ENCODE data around the gene FKRP. TPM values are rescaled to one million over a fixed set of nuclear protein-coding genes. Genes with fewer than 3 reads are reported as not detected.
A peak's percentile ranks its signal among the peaks of the same experiment; 100 is the strongest.

FKRP gene
- total RNA-seq, 3 donors from 2014 or later (not counting 1 experiment from before 2014, with no cell fraction given): 19.1 to 23.3 (median 19.8) TPM

- 66% methylated on average over 9 of the region's 9 CpGs for WGBS (ENCODE audit: insufficient coverage)
- no peak for DNase-seq
- H3K4me1 Mint-ChIP-seq: peaks cover 48 to 63% of the 10 kb centered on the region in 2 donors
- no peaks in the 10 kb centered on the region for H3K36me3 Mint-ChIP-seq
- Histone ChIP-seq H3K4me3 (ENCODE audit: low read length) (no peak overlapping the region), H3K9me3 (ENCODE audit: control insufficient read depth, insufficient read depth, low read length) (no peaks in the 10 kb centered on the region), H3K27ac (ENCODE audit: low read length) (peak overlapping the region; percentile 38), H3K36me3 (ENCODE audit: control insufficient read depth, insufficient read depth, low read length) (no peaks in the 10 kb centered on the region), H3K27me3 (ENCODE audit: control insufficient read depth, insufficient read depth, low read length) (no peaks in the 10 kb centered on the region), H3K4me1 (ENCODE audit: control insufficient read depth, insufficient read depth, low read length) (peaks cover 60% of the 10 kb centered on the region)
- peak overlapping the region; percentile 77 to 99 for H3K27ac Mint-ChIP-seq
- H3K27me3 Mint-ChIP-seq (ENCODE audit: low read depth in 2 of 2): no peaks in the 10 kb centered on the region
- ATAC-seq: no peak
- H3K4me3 Mint-ChIP-seq: peak overlapping the region; percentile 95
- intact Hi-C loops (cut with micrococcal nuclease): no loop called here
- H3K9me3 Mint-ChIP-seq: no peaks in the 10 kb centered on the region
- no peak for TF ChIP-seq CTCF (IDR thresholded peaks at IDR 0.05)
Observed at GRCh38 chr19:46788968-46789338, 43.1 kb downstream of the FKRP start.

- no peak for ATAC-seq
- Histone ChIP-seq H3K36me3 (ENCODE audit: control insufficient read depth, insufficient read depth, low read length) (no peaks in the 10 kb centered on the region), H3K27ac (ENCODE audit: low read length) (no peak overlapping the region), H3K27me3 (ENCODE audit: control insufficient read depth, insufficient read depth, low read length) (no peaks in the 10 kb centered on the region), H3K9me3 (ENCODE audit: control insufficient read depth, insufficient read depth, low read length) (no peaks in the 10 kb centered on the region), H3K4me1 (ENCODE audit: control insufficient read depth, insufficient read depth, low read length) (peaks cover 55% of the 10 kb centered on the region), H3K4me3 (ENCODE audit: low read length) (no peak overlapping the region)
- 94% methylated on average over 8 of the region's 8 CpGs for WGBS (ENCODE audit: insufficient coverage)
- intact Hi-C loops (cut with micrococcal nuclease): no loop called here
- Mint-ChIP-seq H3K9me3 (no peaks in the 10 kb centered on the region), H3K27ac (peak overlapping the region; percentile 10 to 77), H3K36me3 (no peaks in the 10 kb centered on the region), H3K4me3 (peak overlapping the region; percentile 47), H3K4me1 (peaks cover 43 to 59% of the 10 kb centered on the region in 2 donors), H3K27me3 (ENCODE audit: low read depth in 2 of 2) (no peaks in the 10 kb centered on the region)
- no peak for TF ChIP-seq CTCF (IDR thresholded peaks at IDR 0.05)
- DNase-seq: no peak
Observed at GRCh38 chr19:46789371-46789770, 43.5 kb downstream of the FKRP start.

DNA sequence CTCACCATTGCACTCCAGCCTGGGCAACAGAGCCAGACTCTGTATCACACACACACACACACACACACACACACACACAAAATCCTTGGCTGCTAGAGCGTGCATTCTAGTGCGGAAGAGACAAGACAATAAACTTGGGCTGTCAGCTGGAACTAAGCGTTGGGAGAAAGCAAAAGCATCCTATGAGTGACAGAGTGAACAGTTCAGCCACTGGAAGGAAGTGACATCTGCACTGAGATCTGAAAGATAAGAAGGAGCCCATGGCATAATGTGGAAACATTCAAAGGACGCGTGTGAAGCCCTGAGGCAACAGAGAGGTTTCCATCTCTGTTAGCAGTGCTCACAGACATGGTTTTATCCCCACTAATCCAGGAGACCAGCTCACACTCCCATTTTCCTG lies 46.1 kb downstream of the FKRP start:
- H3K27me3 Mint-ChIP-seq (ENCODE audit: low read depth in 2 of 2): no peaks in the 10 kb centered on the region

More for the DNA sequence above, 46.1 kb downstream of the FKRP start:
- Histone ChIP-seq H3K4me1 (ENCODE audit: control insufficient read depth, insufficient read depth, low read length) (peaks cover 30% of the 10 kb centered on the region), H3K4me3 (ENCODE audit: low read length) (no peak overlapping the region), H3K36me3 (ENCODE audit: control insufficient read depth, insufficient read depth, low read length) (no peaks in the 10 kb centered on the region), H3K27ac (ENCODE audit: low read length) (no peak overlapping the region), H3K27me3 (ENCODE audit: control insufficient read depth, insufficient read depth, low read length) (no peaks in the 10 kb centered on the region), H3K9me3 (ENCODE audit: control insufficient read depth, insufficient read depth, low read length) (no peaks in the 10 kb centered on the region)
- no peak for TF ChIP-seq CTCF (IDR thresholded peaks at IDR 0.05)
- no peak overlapping the region for H3K4me3 Mint-ChIP-seq
- peaks cover 18 to 33% of the 10 kb centered on the region in 2 donors for H3K4me1 Mint-ChIP-seq
- ATAC-seq (no peak), DNase-seq (peak in 1 of 2 donors; percentile 82)
- intact Hi-C loops (cut with micrococcal nuclease): no loop called here
- no peaks in the 10 kb centered on the region for H3K9me3 Mint-ChIP-seq
- H3K36me3 Mint-ChIP-seq: no peaks in the 10 kb centered on the region
- WGBS (ENCODE audit: insufficient coverage): 18% methylated on average over 5 of the region's 5 CpGs
- no peak overlapping the region for H3K27ac Mint-ChIP-seq
